GM10248 (cell line): Measurements from ENCODE around the gene ZNF862.
"Not testable (repeated sequence)": the region's sequence is repeated elsewhere in the genome, so short reads cannot be mapped to it uniquely, and the experiment has no call there.

Experiments used
- CTCF ChIA-PET: fragments of 300-600 bp; sonication (Branson Sonifier 250); formaldehyde crosslinking; extraction: SDS; loops from one replicate; lab custom pipeline; 2021; ENCODE audit warnings: antibody characterized with exemption; lab: Yijun Ruan, JAX
- POLR2A ChIA-PET: fragments of 350-650 bp; sonication (Branson Sonifier 250); formaldehyde crosslinking; extraction: SDS; loops from one replicate; lab custom pipeline; 2020; ENCODE audit warnings: antibody characterized with exemption; lab: Yijun Ruan, JAX
- DNase-seq: peaks from one replicate; pipeline ENCODE4 v3.0.0; 2012; ENCODE audit errors: extremely low spot score
- CTCF ChIP-seq: IDR thresholded peaks from 2 replicates; pipeline ENCODE4 v1.5.1; 2012; ENCODE audit warnings: mild to moderate bottlenecking, low read depth; ENCODE audit errors: extremely low read depth, missing control alignments, control extremely low read depth

Gene ZNF862

GRCh38 chr7:149825567-149826343, 12.4 kb upstream of the ZNF862 start:
- DNase-seq = no peak
- CTCF ChIA-PET = interaction anchor here (1.3 kb wide), 1 partner anchor 10 kb away, joined by 3 read pairs; no protein-coding TSS in a partner anchor
- TF ChIP-seq CTCF = no peak
- POLR2A ChIA-PET = no interaction called here

GRCh38 chr7:149826344-149827088, 11.7 kb upstream of the ZNF862 start:
- ChIA-PET POLR2A (no interaction called here), CTCF (no interaction called here)
- DNase-seq = no peak
- no peak for TF ChIP-seq CTCF

- ChIA-PET POLR2A (no interaction called here), CTCF (no interaction called here)
- no peak for DNase-seq
- TF ChIP-seq CTCF = no peak
These were observed 10.8 kb upstream of the ZNF862 start for GRCh38 chr7:149827089-149827981.

GRCh38 chr7:149828357-149829309, 9.5 kb upstream of the ZNF862 start:
- no peak for TF ChIP-seq CTCF
- CTCF ChIA-PET = no interaction called here
- POLR2A ChIA-PET = no interaction called here
- DNase-seq = no peak

GRCh38 chr7:149830527-149830926, 7.6 kb upstream of the ZNF862 start:
- CTCF ChIA-PET, POLR2A ChIA-PET, DNase-seq: not testable (repeated sequence)

- no peak for TF ChIP-seq CTCF
- ChIA-PET POLR2A (no interaction called here), CTCF (interaction anchor here (1.0 kb wide), 1 partner anchor 89 kb away, joined by 3 read pairs; no protein-coding TSS in a partner anchor)
- no peak for DNase-seq
These were observed 7.0 kb upstream of the ZNF862 start for GRCh38 chr7:149830997-149831740.
